GM23338 (cell line): ENCODE data around the gene VEPH1. TPM values are rescaled to one million over a fixed set of nuclear protein-coding genes. Genes with fewer than 3 reads are reported as not detected.

Experiments
- EZH2 ChIP-seq: fragments of 200-600 bp; sonication (generic); IDR thresholded peaks from one replicate; pipeline ENCODE4 v1.8.0; 2017; ENCODE audit warnings: antibody characterized with exemption, mild to moderate bottlenecking, low read depth; ENCODE audit not compliant: unreplicated experiment
- JUNB ChIP-seq: IDR thresholded peaks from one replicate; pipeline ENCODE4 v1.6.1; 2016; ENCODE audit warnings: antibody characterized with exemption; ENCODE audit not compliant: unreplicated experiment
- NANOG ChIP-seq: IDR thresholded peaks from 2 replicates; pipeline ENCODE4 v1.6.1; 2016; ENCODE audit warnings: antibody characterized with exemption, borderline replicate concordance
- POLR2AphosphoS5 ChIP-seq: IDR thresholded peaks from 2 replicates; pipeline ENCODE4 v1.6.1; 2016; ENCODE audit warnings: antibody characterized with exemption, low read depth
- STAT1 ChIP-seq: IDR thresholded peaks from one replicate; pipeline ENCODE4 v1.6.1; 2016; ENCODE audit warnings: antibody characterized with exemption; ENCODE audit not compliant: unreplicated experiment
- ZNF114 ChIP-seq: fragments of 250-450 bp; sonication (Bioruptor Pico); IDR thresholded peaks from 2 replicates; pipeline ENCODE4 v1.5.0; 2020; ENCODE audit warnings: mild to moderate bottlenecking, moderate library complexity
- ZNF331 ChIP-seq: fragments of 250-450 bp; sonication (Bioruptor Pico); IDR thresholded peaks from 2 replicates; pipeline ENCODE4 v1.5.0; 2020; ENCODE audit warnings: low read depth, mild to moderate bottlenecking, moderate library complexity
- polyA plus RNA-seq: library from polyadenylated mRNA; unstranded; fragments of >200 nt; fragmentation: Nextera tagmentation; extraction: Ambion mirVana; gene quantifications from 2 replicates; pipeline ENCODE4 v1.2.1, GENCODE V29; 2016
- total RNA-seq: library from RNA; depleted of rRNA; stranded (reverse); fragments of >200 nt; shearing (Covaris generic); gene quantifications from 2 replicates; pipeline ENCODE4 v1.2.3, GENCODE V29; 2014
- TF ChIP-seq, protein P1 (sequence below): fragments of 250-450 bp; sonication (Bioruptor Pico); IDR thresholded peaks from 2 replicates; pipeline ENCODE4 v1.5.0; 2020; ENCODE audit warnings: mild to moderate bottlenecking, moderate library complexity
- TF ChIP-seq, protein P2 (sequence below): IDR thresholded peaks from 2 replicates; pipeline ENCODE4 v1.6.1; 2016; ENCODE audit warnings: antibody characterized with exemption
- TF ChIP-seq, protein P3 (sequence below): IDR thresholded peaks from one replicate; pipeline ENCODE4 v1.6.1; 2018; ENCODE audit warnings: antibody characterized with exemption; ENCODE audit not compliant: unreplicated experiment

The VEPH1 gene
- total and polyA plus RNA-seq, 2 experiments from 2014 or later = 15.4 to 33.8 TPM

DNA sequence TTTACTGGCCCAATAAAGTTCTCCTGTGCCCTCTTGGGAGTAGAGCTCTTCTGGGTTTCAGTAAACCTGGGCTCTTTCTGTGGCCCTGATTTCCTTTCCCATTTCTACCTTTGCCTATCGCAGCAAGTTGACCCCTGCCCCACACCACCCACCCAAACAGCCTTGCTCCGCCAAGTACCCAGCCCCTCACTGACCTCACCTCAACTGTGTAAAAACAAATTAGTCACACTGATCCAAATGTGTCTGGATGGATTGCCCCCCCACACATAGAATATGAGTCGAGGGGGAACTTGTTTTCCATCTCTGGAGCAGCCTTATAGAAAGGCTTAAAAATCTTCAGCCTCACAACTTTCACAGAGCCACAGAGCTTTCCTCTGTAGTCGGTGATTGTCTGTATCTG, 28.6 kb upstream of the VEPH1 start (continued):
- TF ChIP-seq, protein P1, sequence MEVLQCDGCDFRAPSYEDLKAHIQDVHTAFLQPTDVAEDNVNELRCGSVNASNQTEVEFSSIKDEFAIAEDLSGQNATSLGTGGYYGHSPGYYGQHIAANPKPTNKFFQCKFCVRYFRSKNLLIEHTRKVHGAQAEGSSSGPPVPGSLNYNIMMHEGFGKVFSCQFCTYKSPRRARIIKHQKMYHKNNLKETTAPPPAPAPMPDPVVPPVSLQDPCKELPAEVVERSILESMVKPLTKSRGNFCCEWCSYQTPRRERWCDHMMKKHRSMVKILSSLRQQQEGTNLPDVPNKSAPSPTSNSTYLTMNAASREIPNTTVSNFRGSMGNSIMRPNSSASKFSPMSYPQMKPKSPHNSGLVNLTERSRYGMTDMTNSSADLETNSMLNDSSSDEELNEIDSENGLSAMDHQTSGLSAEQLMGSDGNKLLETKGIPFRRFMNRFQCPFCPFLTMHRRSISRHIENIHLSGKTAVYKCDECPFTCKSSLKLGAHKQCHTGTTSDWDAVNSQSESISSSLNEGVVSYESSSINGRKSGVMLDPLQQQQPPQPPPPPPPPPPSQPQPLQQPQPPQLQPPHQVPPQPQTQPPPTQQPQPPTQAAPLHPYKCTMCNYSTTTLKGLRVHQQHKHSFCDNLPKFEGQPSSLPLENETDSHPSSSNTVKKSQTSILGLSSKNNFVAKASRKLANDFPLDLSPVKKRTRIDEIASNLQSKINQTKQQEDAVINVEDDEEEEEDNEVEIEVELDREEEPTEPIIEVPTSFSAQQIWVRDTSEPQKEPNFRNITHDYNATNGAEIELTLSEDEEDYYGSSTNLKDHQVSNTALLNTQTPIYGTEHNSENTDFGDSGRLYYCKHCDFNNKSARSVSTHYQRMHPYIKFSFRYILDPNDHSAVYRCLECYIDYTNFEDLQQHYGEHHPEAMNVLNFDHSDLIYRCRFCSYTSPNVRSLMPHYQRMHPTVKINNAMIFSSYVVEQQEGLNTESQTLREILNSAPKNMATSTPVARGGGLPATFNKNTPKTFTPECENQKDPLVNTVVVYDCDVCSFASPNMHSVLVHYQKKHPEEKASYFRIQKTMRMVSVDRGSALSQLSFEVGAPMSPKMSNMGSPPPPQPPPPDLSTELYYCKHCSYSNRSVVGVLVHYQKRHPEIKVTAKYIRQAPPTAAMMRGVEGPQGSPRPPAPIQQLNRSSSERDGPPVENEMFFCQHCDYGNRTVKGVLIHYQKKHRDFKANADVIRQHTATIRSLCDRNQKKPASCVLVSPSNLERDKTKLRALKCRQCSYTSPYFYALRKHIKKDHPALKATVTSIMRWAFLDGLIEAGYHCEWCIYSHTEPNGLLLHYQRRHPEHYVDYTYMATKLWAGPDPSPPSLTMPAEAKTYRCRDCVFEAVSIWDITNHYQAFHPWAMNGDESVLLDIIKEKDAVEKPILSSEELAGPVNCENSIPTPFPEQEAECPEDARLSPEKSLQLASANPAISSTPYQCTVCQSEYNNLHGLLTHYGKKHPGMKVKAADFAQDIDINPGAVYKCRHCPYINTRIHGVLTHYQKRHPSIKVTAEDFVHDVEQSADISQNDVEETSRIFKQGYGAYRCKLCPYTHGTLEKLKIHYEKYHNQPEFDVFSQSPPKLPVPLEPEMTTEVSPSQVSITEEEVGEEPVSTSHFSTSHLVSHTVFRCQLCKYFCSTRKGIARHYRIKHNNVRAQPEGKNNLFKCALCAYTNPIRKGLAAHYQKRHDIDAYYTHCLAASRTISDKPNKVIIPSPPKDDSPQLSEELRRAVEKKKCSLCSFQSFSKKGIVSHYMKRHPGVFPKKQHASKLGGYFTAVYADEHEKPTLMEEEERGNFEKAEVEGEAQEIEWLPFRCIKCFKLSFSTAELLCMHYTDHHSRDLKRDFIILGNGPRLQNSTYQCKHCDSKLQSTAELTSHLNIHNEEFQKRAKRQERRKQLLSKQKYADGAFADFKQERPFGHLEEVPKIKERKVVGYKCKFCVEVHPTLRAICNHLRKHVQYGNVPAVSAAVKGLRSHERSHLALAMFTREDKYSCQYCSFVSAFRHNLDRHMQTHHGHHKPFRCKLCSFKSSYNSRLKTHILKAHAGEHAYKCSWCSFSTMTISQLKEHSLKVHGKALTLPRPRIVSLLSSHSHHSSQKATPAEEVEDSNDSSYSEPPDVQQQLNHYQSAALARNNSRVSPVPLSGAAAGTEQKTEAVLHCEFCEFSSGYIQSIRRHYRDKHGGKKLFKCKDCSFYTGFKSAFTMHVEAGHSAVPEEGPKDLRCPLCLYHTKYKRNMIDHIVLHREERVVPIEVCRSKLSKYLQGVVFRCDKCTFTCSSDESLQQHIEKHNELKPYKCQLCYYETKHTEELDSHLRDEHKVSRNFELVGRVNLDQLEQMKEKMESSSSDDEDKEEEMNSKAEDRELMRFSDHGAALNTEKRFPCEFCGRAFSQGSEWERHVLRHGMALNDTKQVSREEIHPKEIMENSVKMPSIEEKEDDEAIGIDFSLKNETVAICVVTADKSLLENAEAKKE (CRISPR knock-in tag) = no peak
- TF ChIP-seq EZH2 = no peak
- TF ChIP-seq JUNB = no peak
- no peak for TF ChIP-seq POLR2AphosphoS5
- no peak for TF ChIP-seq ZNF114 (CRISPR knock-in tag)
- TF ChIP-seq STAT1 = no peak
- no peak for TF ChIP-seq ZNF331 (CRISPR knock-in tag)
- no peak for TF ChIP-seq NANOG
- TF ChIP-seq, protein P2, sequence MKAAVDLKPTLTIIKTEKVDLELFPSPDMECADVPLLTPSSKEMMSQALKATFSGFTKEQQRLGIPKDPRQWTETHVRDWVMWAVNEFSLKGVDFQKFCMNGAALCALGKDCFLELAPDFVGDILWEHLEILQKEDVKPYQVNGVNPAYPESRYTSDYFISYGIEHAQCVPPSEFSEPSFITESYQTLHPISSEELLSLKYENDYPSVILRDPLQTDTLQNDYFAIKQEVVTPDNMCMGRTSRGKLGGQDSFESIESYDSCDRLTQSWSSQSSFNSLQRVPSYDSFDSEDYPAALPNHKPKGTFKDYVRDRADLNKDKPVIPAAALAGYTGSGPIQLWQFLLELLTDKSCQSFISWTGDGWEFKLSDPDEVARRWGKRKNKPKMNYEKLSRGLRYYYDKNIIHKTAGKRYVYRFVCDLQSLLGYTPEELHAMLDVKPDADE = no peak
- TF ChIP-seq, protein P3, sequence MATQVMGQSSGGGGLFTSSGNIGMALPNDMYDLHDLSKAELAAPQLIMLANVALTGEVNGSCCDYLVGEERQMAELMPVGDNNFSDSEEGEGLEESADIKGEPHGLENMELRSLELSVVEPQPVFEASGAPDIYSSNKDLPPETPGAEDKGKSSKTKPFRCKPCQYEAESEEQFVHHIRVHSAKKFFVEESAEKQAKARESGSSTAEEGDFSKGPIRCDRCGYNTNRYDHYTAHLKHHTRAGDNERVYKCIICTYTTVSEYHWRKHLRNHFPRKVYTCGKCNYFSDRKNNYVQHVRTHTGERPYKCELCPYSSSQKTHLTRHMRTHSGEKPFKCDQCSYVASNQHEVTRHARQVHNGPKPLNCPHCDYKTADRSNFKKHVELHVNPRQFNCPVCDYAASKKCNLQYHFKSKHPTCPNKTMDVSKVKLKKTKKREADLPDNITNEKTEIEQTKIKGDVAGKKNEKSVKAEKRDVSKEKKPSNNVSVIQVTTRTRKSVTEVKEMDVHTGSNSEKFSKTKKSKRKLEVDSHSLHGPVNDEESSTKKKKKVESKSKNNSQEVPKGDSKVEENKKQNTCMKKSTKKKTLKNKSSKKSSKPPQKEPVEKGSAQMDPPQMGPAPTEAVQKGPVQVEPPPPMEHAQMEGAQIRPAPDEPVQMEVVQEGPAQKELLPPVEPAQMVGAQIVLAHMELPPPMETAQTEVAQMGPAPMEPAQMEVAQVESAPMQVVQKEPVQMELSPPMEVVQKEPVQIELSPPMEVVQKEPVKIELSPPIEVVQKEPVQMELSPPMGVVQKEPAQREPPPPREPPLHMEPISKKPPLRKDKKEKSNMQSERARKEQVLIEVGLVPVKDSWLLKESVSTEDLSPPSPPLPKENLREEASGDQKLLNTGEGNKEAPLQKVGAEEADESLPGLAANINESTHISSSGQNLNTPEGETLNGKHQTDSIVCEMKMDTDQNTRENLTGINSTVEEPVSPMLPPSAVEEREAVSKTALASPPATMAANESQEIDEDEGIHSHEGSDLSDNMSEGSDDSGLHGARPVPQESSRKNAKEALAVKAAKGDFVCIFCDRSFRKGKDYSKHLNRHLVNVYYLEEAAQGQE = no peak
